MM.1S (cell line): ENCODE data around the gene ISYNA1.

Experiments
- EZH2phosphoT487 ChIP-seq: fragments of 300-600 bp; sonication (generic); IDR thresholded peaks from 2 replicates; pipeline ENCODE4 v1.6.1; 2018; ENCODE audit warnings: antibody characterized with exemption, low read length
- TF ChIP-seq, protein P1 (sequence below): fragments of 300-600 bp; sonication (generic); IDR thresholded peaks from 2 replicates; pipeline ENCODE4 v1.5.1; 2016; ENCODE audit warnings: antibody characterized with exemption, low read length, mixed read lengths

DNA sequence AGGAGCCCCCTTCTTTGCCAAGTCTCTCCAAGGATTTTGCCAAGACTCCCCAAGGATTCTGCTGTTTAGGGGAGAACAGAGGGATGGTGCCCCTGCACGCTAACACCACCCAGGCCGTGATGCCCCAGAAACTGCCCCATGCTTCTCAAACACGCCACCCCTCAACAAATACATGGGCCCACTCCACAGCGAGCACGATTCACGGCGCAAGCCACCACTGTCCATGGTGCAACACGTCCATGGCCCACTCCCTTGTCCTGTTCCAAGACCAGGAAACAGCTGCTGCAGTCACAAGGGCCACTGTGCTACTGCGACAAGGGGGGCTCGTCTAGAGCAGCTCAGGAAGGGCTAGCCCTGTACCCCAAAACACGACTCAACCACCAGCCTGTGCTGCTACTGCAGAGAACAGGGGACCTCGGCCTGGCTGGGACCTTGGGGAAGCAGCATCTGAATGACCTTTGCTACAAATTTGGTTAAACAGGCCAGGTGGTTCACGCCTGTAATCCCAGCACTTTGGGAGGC is 36.5 kb upstream of the ISYNA1 start:
- TF ChIP-seq, protein P1, sequence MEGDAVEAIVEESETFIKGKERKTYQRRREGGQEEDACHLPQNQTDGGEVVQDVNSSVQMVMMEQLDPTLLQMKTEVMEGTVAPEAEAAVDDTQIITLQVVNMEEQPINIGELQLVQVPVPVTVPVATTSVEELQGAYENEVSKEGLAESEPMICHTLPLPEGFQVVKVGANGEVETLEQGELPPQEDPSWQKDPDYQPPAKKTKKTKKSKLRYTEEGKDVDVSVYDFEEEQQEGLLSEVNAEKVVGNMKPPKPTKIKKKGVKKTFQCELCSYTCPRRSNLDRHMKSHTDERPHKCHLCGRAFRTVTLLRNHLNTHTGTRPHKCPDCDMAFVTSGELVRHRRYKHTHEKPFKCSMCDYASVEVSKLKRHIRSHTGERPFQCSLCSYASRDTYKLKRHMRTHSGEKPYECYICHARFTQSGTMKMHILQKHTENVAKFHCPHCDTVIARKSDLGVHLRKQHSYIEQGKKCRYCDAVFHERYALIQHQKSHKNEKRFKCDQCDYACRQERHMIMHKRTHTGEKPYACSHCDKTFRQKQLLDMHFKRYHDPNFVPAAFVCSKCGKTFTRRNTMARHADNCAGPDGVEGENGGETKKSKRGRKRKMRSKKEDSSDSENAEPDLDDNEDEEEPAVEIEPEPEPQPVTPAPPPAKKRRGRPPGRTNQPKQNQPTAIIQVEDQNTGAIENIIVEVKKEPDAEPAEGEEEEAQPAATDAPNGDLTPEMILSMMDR: no peak
- TF ChIP-seq EZH2phosphoT487: no peak
